ENCODE results near the gene AQP7.

DNA sequence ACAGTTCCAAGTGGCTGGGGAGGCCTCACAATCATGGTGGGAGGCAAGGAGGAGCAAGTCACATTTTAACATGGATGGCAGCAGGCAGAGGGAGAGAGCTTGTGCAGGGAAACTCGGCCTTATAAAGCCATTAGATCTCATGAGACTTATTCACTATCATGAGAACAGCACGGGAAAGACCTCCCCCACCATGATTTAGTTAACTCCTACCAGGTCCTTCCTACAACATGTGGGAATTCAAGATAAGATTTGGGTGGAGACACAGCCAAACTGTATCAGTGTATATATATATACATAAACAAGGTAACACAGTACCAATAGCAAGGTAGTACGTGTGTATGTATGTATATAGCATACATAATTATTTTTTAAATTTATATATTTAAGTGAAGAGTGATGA is 61.2 kb downstream of the AQP7 start:
- TF ChIP-seq, protein P1, sequence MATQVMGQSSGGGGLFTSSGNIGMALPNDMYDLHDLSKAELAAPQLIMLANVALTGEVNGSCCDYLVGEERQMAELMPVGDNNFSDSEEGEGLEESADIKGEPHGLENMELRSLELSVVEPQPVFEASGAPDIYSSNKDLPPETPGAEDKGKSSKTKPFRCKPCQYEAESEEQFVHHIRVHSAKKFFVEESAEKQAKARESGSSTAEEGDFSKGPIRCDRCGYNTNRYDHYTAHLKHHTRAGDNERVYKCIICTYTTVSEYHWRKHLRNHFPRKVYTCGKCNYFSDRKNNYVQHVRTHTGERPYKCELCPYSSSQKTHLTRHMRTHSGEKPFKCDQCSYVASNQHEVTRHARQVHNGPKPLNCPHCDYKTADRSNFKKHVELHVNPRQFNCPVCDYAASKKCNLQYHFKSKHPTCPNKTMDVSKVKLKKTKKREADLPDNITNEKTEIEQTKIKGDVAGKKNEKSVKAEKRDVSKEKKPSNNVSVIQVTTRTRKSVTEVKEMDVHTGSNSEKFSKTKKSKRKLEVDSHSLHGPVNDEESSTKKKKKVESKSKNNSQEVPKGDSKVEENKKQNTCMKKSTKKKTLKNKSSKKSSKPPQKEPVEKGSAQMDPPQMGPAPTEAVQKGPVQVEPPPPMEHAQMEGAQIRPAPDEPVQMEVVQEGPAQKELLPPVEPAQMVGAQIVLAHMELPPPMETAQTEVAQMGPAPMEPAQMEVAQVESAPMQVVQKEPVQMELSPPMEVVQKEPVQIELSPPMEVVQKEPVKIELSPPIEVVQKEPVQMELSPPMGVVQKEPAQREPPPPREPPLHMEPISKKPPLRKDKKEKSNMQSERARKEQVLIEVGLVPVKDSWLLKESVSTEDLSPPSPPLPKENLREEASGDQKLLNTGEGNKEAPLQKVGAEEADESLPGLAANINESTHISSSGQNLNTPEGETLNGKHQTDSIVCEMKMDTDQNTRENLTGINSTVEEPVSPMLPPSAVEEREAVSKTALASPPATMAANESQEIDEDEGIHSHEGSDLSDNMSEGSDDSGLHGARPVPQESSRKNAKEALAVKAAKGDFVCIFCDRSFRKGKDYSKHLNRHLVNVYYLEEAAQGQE (IDR thresholded peaks at IDR 0.05; ENCODE audit: borderline replicate concordance), result no peak
- TF ChIP-seq TAF1 (IDR thresholded peaks at IDR 0.05; ENCODE audit: low read depth) (no peak), EZH2 (IDR thresholded peaks at IDR 0.05; ENCODE audit: borderline replicate concordance, insufficient read depth, low read length, poor library complexity, severe bottlenecking) (no peak)
- TF ChIP-seq, protein P2, sequence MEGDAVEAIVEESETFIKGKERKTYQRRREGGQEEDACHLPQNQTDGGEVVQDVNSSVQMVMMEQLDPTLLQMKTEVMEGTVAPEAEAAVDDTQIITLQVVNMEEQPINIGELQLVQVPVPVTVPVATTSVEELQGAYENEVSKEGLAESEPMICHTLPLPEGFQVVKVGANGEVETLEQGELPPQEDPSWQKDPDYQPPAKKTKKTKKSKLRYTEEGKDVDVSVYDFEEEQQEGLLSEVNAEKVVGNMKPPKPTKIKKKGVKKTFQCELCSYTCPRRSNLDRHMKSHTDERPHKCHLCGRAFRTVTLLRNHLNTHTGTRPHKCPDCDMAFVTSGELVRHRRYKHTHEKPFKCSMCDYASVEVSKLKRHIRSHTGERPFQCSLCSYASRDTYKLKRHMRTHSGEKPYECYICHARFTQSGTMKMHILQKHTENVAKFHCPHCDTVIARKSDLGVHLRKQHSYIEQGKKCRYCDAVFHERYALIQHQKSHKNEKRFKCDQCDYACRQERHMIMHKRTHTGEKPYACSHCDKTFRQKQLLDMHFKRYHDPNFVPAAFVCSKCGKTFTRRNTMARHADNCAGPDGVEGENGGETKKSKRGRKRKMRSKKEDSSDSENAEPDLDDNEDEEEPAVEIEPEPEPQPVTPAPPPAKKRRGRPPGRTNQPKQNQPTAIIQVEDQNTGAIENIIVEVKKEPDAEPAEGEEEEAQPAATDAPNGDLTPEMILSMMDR (IDR thresholded peaks at IDR 0.05; ENCODE audit: poor library complexity, severe bottlenecking), result no peak

Data from neural cell (in vitro differentiated cells).